GM13976 (cell line): Measurements from ENCODE around the gene MICALL2.

ENCODE experiments used
- DNase-seq: peaks from one replicate; pipeline ENCODE4 v3.0.0; 2012; ENCODE audit warnings: low spot score
- CTCF ChIP-seq: IDR thresholded peaks from 2 replicates; pipeline ENCODE4 v1.5.1; 2012; ENCODE audit warnings: borderline replicate concordance, mild to moderate bottlenecking; ENCODE audit not compliant: insufficient read depth; ENCODE audit errors: extremely low read depth, missing control alignments, control extremely low read depth
- in situ Hi-C: fragments of 300-500 bp; cut with MboI; formaldehyde crosslinking; loops from one replicate; pipeline ENCODE4 v1.12.0; 2022; ENCODE audit warnings: low sequenced_read_pairs, mixed read lengths, inconsistent platforms; ENCODE audit not compliant: unreplicated experiment

MICALL2 gene

GRCh38 chr7:1497293-1497927 lies 38.1 kb upstream of the MICALL2 start:
- in situ Hi-C loops, result no loop called here
- no peak for DNase-seq
- no peak for TF ChIP-seq CTCF

GRCh38 chr7:1496531-1497292 lies 37.4 kb upstream of the MICALL2 start:
- in situ Hi-C loops, result no loop called here
- DNase-seq, result no peak
- TF ChIP-seq CTCF, result no peak

- in situ Hi-C loops, result no loop called here
- DNase-seq, result no peak
These were observed 36.4 kb upstream of the MICALL2 start for GRCh38 chr7:1495564-1496242.

GRCh38 chr7:1494866-1495563 lies 35.7 kb upstream of the MICALL2 start:
- in situ Hi-C loops, result no loop called here
- TF ChIP-seq CTCF, result no peak
- DNase-seq, result no peak

More at GRCh38 chr7:1495564-1496242, 36.4 kb upstream of the MICALL2 start:
- TF ChIP-seq CTCF, result no peak

- no peak for TF ChIP-seq CTCF
- no peak for DNase-seq
- in situ Hi-C loops, result no loop called here
These were observed 35.2 kb upstream of the MICALL2 start for GRCh38 chr7:1494447-1494846.

- in situ Hi-C loops, result no loop called here
- DNase-seq, result no peak
- TF ChIP-seq CTCF, result no peak
These were observed 34.3 kb upstream of the MICALL2 start for GRCh38 chr7:1493571-1493970.
